Measurements from ENCODE around the gene FRG1.
"Not testable (repeated sequence)": the region's sequence is repeated elsewhere in the genome, so short reads cannot be mapped to it uniquely, and the experiment has no call there.

FRG1 gene

DNA sequence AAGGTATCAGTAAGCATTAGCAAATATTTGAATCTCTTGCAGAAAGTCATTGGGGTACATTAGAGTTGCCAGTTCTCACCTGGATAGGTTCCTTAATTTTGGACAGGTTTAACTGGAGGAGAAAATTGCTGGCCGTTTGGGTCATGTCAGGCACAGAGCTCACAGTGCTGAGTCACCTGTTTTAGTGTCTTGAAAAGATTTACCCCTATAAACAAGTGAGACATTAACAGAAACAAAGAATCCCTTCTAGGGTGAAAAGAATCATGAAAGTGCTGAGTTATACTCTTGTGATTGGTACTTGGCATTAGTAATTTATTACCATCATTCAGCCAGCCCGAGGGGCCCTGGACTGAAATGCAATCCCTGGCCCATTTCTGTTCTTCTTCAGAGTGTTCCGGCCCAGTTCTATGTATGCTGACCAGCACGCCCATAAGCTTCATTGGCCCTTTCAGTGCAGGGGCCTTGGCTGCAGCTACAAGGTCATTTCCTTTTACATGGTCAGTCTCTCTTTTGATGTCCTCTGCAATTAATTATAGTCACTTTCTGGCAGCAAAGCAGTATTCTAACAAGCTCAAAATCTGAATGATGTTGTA, 45.1 kb downstream of the FRG1 start:
- not testable (repeated sequence) for DNase-seq

DNA sequence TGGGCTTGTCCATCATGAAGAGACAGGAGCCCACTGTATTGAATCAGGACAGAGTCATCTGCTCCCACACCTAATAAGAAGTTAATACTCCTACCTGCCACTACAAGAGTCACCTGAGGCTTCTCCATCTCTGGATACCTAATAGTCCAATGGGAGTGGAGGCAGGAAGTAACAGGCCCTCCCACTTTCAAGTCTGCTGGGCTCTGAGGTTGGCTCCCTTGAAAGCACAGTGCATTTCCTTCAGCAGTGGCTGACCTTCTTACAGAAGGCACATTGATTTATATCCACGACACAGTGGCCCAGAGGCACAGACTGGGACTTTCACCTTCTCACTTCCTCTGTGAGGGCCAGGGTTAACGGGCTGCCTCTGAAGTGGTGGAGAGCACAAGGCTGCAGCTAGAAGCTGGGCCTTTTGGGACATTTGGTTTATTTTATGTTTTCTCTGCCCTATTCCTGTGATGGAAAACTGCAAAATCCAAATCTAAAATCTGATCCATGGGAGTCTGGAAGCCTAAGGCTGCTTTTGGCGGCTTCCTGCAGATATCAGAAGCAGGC, 48.3 kb downstream of the FRG1 start:
- no peak for DNase-seq

DNA sequence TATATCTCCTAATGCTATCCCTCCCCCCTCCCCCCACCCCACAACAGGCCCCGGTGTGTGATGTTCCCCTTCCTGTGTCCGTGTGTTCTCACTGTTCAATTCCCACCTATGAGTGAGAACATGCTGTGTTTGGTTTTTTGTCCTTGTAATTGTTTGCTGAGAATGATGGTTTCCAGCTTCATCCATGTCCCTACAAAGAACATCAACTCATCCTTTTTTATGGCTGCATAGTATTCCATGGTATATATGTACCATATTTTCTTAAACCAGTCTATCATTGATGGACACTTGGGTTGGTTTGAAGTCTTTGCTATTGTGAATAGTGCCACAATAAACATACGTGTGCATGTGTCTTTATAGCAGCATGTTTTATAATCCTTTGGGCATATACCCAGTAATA, 49.3 kb downstream of the FRG1 start:
- not testable (repeated sequence) for DNase-seq
